Fibroblast of villous mesenchyme (primary cell): ENCODE results near the gene OSBPL3. TPM values are rescaled to one million over a fixed set of nuclear protein-coding genes. Genes with fewer than 3 reads are reported as not detected.

ENCODE experiments used
- DNase-seq: peaks from one replicate; pipeline ENCODE4 v3.0.0-alpha.2; 2010; ENCODE audit warnings: low read depth
- H3K4me3 ChIP-seq: 2 replicates; pipeline ENCODE4 v1.5.1; 2011; ENCODE audit warnings: low read depth, mild to moderate bottlenecking, low read length
- total RNA-seq: library from RNA; depleted of rRNA; stranded (reverse); fragments of >200 nt; gene quantifications from 2 replicates; pipeline ENCODE4 v1.2.3, GENCODE V29; 2012
- TF ChIP-seq, protein P1 (sequence below): IDR thresholded peaks from 2 replicates; pipeline ENCODE4 v1.5.1; 2012; ENCODE audit warnings: low read depth, mild to moderate bottlenecking, low read length; ENCODE audit not compliant: insufficient read depth

Gene OSBPL3
- total RNA-seq, 1 donor: 39.3 TPM

DNA sequence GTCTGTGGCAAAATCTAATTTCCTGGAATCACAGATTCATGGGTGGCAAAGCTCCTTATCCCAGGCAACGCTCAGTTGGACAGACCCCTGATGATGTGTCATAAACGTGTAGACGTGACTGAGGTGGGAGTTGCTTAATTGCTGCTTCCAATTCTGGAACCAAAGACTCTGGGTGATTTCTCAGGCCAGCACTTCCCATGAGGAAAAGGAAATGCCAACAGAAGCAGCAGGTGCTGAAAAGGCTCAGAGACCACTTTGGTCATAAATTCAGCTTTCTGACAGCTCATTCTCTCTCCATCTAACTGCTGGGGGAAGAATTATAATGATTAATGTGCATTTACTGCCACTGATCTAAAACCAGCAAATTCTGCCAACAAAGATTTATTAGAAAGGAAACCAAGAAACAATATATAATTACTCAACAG, 88.7 kb downstream of the OSBPL3 start:
- no peak for DNase-seq
- TF ChIP-seq, protein P1, sequence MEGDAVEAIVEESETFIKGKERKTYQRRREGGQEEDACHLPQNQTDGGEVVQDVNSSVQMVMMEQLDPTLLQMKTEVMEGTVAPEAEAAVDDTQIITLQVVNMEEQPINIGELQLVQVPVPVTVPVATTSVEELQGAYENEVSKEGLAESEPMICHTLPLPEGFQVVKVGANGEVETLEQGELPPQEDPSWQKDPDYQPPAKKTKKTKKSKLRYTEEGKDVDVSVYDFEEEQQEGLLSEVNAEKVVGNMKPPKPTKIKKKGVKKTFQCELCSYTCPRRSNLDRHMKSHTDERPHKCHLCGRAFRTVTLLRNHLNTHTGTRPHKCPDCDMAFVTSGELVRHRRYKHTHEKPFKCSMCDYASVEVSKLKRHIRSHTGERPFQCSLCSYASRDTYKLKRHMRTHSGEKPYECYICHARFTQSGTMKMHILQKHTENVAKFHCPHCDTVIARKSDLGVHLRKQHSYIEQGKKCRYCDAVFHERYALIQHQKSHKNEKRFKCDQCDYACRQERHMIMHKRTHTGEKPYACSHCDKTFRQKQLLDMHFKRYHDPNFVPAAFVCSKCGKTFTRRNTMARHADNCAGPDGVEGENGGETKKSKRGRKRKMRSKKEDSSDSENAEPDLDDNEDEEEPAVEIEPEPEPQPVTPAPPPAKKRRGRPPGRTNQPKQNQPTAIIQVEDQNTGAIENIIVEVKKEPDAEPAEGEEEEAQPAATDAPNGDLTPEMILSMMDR: no peak
- no peak overlapping the region for H3K4me3 ChIP-seq

DNA sequence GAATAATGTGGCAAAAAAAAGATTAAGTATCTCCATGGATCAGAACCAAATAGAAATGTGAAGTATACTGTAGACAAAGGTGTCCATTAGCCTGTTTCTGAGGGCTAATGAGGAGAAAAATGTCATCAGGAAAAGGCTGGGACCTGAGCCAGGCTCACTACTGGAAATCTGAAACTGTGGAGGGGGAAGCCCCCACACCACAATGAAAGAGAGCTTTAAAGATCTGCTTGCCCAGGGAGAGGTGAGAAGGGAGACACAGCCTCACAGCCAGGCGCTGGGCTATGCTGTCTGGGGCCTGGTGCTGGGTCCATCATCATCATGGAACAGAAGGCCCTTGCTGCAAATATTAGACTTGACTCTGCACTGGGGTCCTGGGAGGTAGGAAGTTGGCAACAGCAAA, 90.4 kb downstream of the OSBPL3 start:
- DNase-seq: no peak
- H3K4me3 ChIP-seq: no peak overlapping the region
- TF ChIP-seq, protein P1: no peak

DNA sequence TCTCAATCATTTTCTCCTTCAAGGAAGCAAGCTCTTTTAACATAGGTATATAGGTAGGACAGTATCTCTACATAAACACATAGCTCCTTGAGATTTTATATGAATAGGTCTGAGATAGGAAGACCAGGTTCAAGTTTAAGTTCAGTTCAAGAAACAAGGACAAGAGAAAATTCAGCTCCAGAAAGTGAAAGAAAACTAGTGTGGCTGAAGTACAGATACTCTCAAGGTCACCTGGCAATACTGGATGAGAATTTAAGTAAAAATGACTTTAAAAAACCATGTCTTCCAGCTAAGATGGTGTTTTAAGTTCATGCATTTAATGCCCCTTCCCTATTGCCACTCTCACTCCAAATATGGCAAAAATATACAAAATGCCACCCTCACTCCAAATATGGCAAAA, 91.3 kb downstream of the OSBPL3 start:
- H3K4me3 ChIP-seq: no peak overlapping the region
- TF ChIP-seq, protein P1: no peak
- no peak for DNase-seq

DNA sequence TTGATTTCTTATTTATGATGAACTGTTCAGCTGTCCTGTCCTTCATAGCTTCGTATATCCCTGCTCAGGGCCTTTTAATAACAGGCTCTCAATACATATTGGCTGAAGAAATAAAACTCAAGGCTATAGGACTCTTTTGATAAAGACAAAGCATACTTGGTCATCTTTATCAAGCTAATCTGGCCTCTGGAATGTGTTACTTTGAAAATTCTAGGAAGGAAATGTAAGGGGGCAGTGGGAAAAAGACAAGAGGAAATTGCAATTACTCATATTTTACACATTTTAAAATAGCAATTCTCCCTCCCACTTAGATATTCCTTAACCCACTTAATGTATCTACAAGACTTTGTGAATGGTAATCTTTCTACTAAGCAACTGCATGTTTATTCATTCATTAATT, 94.3 kb downstream of the OSBPL3 start:
- no peak for DNase-seq
- TF ChIP-seq, protein P1: no peak
- H3K4me3 ChIP-seq: no peak overlapping the region

DNA sequence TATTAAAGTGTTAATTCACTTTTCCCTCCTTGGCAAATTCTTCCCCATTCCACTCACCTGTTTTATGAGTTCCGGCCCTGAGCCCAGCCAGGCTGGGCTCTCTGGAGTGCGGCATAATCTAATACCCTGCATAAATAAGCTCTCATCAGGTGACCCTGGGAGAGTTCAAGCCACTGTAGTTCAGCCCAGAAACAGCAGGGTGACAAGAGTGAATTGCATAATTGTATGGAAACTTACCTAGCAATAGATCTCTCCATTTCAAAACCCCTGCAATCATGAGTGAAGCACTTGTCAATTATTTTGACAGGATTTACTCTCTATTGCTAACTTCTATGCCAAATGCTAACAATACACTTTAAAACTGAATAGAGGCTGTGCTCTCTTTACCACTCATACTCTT, 94.7 kb downstream of the OSBPL3 start:
- no peak for DNase-seq
- H3K4me3 ChIP-seq: no peak overlapping the region
- TF ChIP-seq, protein P1: no peak

DNA sequence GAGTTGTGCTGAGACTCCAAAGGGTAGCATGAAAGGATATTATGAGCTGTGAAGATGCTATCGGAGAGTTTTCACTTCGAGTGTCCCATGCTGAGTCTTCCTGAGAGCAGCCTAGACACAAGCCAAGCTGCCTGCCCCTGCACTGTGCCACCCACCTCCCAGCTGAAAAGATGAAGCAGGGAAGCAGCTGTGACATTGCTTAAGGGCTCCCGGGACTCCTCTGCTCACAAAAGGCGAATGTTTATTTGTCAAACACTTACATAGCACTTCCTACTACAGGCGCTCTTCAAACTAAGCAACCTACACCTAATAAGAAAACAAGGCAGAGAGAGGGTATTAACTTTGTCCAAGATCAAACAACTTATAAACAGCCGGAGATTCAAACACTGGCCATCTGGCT, 95.6 kb downstream of the OSBPL3 start:
- TF ChIP-seq, protein P1: no peak
- DNase-seq: no peak
- H3K4me3 ChIP-seq: no peak overlapping the region

DNA sequence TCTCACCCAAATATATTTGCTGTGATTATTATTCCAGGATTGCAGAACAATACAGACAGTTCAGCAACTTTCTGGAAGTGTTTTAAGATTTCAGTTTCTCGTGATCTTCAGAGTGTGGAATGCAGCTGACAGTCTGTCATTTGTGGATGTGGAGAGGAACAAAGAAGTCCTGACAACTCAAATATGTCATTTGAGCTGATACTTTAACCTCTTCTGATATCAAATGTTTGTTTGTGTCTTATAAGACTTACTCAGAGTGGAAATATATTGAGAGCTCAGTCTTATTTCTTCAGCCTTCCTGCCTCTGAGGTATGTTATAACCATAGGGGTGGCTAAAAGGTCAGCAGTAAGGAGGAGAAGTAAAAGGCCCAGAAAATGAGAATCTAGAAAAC, 96.4 kb downstream of the OSBPL3 start:
- no peak overlapping the region for H3K4me3 ChIP-seq
- TF ChIP-seq, protein P1: no peak
- DNase-seq: no peak
